ENCODE data around the gene SGK1.
"Not testable (repeated sequence)": the region's sequence is repeated elsewhere in the genome, so short reads cannot be mapped to it uniquely, and the experiment has no call there.

The SGK1 gene

DNA sequence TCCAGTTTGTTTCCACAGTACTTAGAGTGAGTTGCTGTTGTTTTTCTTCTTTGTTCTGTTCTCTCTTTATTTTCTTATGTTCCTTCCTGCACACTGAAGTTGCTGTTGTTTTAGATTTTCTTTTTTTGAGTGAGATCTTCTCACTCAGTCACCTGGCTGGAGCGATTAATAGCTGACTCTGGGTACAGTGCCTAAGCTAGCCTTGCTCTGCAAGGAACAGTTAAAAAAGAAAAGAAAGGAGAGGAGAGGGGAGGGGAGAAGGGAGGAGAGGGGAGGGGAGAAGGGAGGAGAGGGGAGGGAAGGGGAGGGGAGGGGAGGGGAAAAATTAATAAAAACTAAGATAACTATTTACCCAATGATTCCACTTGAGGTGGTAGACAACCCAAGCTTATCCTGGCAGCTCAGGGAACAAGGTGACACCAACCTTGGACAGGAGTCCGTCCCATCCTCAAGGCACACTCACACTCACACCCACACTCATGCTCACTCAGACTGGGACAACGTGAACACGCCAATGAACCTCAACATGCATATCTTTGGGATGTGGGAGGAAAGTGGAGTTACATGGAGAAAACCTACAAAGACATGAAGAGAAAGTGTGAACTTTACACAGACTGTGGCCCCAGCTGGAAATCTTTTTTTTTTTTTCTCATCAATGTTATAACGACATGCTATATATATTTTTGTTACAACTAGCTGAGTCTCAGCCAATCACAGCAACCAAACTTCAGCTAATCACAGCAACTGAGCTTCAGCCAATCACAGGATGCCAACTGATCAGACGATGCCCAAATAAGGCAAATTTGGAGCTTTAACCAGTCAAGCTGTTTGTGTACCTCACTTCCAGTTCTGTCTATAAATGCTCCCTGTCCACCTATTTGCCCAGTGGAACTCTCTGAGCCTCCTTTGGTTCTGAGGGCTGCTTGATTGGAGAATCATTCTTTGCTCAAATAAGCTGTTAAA, 124.1 kb downstream of the SGK1 start:
- H3K4me3 ChIP-seq (ENCODE audit: low read length) = no peak overlapping the region
- H3K4me1 ChIP-seq (ENCODE audit: insufficient read depth, low read length) = no peaks in the 10 kb centered on the region
- H2AFZ ChIP-seq (ENCODE audit: low read depth, low read length) = no peak overlapping the region
- H3K9me3 ChIP-seq (ENCODE audit: low read length) = no peaks in the 10 kb centered on the region
- H3K27me3 ChIP-seq (ENCODE audit: insufficient read depth, low read length) = no peaks in the 10 kb centered on the region
- no peaks in the 10 kb centered on the region for H3K36me3 ChIP-seq (ENCODE audit: insufficient read depth, low read length)

DNA sequence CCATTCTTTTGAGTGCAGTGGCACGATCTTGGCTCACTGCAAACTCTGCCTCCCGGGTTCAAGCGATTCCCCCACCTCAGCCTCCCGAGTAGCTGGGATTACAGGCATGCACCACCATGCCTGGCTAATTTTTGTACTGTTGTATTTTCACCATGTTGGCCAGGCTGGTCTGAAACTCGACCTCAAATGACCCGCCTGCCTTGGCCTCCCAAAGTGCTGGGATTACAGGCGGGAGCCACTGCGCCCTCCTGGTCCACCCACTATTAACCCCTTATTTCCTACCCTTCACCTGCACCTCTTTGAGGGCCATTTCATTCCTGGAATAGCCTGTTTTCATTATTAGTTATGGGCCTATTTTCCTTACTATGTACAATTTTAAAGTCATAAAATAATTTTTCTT, 125.3 kb downstream of the SGK1 start:
- not testable (repeated sequence) for H3K4me1 ChIP-seq (ENCODE audit: insufficient read depth, low read length); H3K27me3 ChIP-seq (ENCODE audit: insufficient read depth, low read length); H3K9me3 ChIP-seq (ENCODE audit: low read length); H2AFZ ChIP-seq (ENCODE audit: low read depth, low read length); H3K36me3 ChIP-seq (ENCODE audit: insufficient read depth, low read length); H3K4me3 ChIP-seq (ENCODE audit: low read length)

GRCh38 chr6:134190883-134191282, 127.0 kb downstream of the SGK1 start:
- no peak overlapping the region for H3K4me3 ChIP-seq (ENCODE audit: low read length)
- H3K4me1 ChIP-seq (ENCODE audit: insufficient read depth, low read length) = no peaks in the 10 kb centered on the region
- H2AFZ ChIP-seq (ENCODE audit: low read depth, low read length) = no peak overlapping the region
- H3K9me3 ChIP-seq (ENCODE audit: low read length) = no peaks in the 10 kb centered on the region
- H3K27me3 ChIP-seq (ENCODE audit: insufficient read depth, low read length) = no peaks in the 10 kb centered on the region
- no peaks in the 10 kb centered on the region for H3K36me3 ChIP-seq (ENCODE audit: insufficient read depth, low read length)

DNA sequence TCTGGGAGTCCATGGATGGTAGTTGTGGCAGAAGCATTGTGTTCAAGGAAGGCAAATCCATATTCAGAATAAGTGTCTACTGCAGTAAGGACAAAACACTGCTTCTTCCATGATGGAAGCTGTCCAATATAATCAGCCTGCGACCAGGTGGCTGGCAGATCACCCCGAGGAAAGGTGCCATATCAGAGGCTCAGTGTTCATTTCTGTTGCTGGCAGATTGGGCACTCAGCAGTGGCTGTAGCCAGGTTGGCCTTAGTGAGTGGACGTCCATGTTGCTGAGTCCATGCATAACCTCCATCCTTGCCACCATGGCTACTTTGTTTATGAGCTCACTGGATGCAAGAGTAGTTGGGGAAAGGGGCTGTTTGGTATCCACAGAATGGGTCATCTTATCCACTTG, 130.2 kb downstream of the SGK1 start:
- Histone ChIP-seq H3K4me3 (ENCODE audit: low read length) (no peak overlapping the region), H3K9me3 (ENCODE audit: low read length) (no peaks in the 10 kb centered on the region), H3K27me3 (ENCODE audit: insufficient read depth, low read length) (no peaks in the 10 kb centered on the region), H3K4me1 (ENCODE audit: insufficient read depth, low read length) (no peaks in the 10 kb centered on the region), H3K36me3 (ENCODE audit: insufficient read depth, low read length) (no peaks in the 10 kb centered on the region), H2AFZ (ENCODE audit: low read depth, low read length) (no peak overlapping the region)

- Histone ChIP-seq H3K4me1 (ENCODE audit: insufficient read depth, low read length) (no peaks in the 10 kb centered on the region), H3K9me3 (ENCODE audit: low read length) (no peaks in the 10 kb centered on the region), H3K4me3 (ENCODE audit: low read length) (no peak overlapping the region), H2AFZ (ENCODE audit: low read depth, low read length) (no peak overlapping the region), H3K36me3 (ENCODE audit: insufficient read depth, low read length) (no peaks in the 10 kb centered on the region), H3K27me3 (ENCODE audit: insufficient read depth, low read length) (no peaks in the 10 kb centered on the region)
Measured at GRCh38 chr6:134187154-134187553, 130.8 kb downstream of the SGK1 start.

GRCh38 chr6:134186355-134186754, 131.6 kb downstream of the SGK1 start:
- H3K4me3 ChIP-seq (ENCODE audit: low read length) = no peak overlapping the region
- no peaks in the 10 kb centered on the region for H3K4me1 ChIP-seq (ENCODE audit: insufficient read depth, low read length)
- no peaks in the 10 kb centered on the region for H3K9me3 ChIP-seq (ENCODE audit: low read length)
- H3K36me3 ChIP-seq (ENCODE audit: insufficient read depth, low read length) = no peaks in the 10 kb centered on the region
- H3K27me3 ChIP-seq (ENCODE audit: insufficient read depth, low read length) = no peaks in the 10 kb centered on the region
- H2AFZ ChIP-seq (ENCODE audit: low read depth, low read length) = no peak overlapping the region

DNA sequence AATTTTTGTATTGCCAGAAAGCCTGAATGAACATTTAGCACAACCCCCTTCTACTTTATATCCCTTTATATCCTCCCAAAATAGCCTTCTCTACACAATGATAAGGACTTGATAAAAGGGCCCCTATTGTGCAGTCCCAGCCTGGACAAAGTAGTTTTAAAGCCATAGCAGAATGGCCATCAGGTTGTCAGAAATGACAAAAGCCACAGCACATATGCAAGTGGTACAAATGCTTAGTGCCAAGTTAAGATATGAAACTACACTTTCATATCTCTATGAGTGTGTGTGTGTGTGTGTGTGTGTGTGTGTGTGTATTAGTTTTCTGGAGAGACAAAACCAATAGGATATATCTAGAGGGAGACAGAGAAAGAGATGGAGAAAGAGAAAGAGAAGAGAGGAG, 132.6 kb downstream of the SGK1 start:
- Histone ChIP-seq H2AFZ (ENCODE audit: low read depth, low read length) (no peak overlapping the region), H3K4me1 (ENCODE audit: insufficient read depth, low read length) (no peaks in the 10 kb centered on the region), H3K36me3 (ENCODE audit: insufficient read depth, low read length) (no peaks in the 10 kb centered on the region), H3K9me3 (ENCODE audit: low read length) (no peaks in the 10 kb centered on the region), H3K4me3 (ENCODE audit: low read length) (no peak overlapping the region), H3K27me3 (ENCODE audit: insufficient read depth, low read length) (no peaks in the 10 kb centered on the region)

- Histone ChIP-seq H3K4me1 (ENCODE audit: insufficient read depth, low read length) (no peaks in the 10 kb centered on the region), H3K4me3 (ENCODE audit: low read length) (no peak overlapping the region), H3K9me3 (ENCODE audit: low read length) (no peaks in the 10 kb centered on the region), H3K27me3 (ENCODE audit: insufficient read depth, low read length) (no peaks in the 10 kb centered on the region), H2AFZ (ENCODE audit: low read depth, low read length) (no peak overlapping the region), H3K36me3 (ENCODE audit: insufficient read depth, low read length) (no peaks in the 10 kb centered on the region)
Measured at GRCh38 chr6:134183844-134184243, 134.1 kb downstream of the SGK1 start.

DNA sequence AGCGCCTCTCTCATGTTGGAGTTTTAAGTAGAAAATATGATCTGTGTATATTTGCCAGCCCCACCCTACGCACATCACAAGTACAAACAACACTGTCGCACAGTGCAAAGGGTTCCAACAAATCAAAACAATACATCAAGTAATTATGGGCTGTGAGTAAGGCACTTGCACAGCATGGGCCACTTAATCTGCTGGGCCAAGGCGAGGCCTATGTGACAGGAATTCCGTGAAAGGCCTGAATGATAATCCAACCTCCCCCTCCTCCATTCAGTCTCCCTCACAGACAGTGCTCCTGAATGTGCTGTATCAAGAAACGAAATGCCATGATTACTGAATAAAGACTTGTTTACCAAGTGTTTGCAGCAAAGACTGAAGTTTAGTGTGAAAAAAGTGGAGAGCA, 135.4 kb downstream of the SGK1 start:
- no peaks in the 10 kb centered on the region for H3K9me3 ChIP-seq (ENCODE audit: low read length)
- no peaks in the 10 kb centered on the region for H3K4me1 ChIP-seq (ENCODE audit: insufficient read depth, low read length)
- no peak overlapping the region for H2AFZ ChIP-seq (ENCODE audit: low read depth, low read length)
- H3K27me3 ChIP-seq (ENCODE audit: insufficient read depth, low read length) = peaks cover 4% of the 10 kb centered on the region
- no peaks in the 10 kb centered on the region for H3K36me3 ChIP-seq (ENCODE audit: insufficient read depth, low read length)
- H3K4me3 ChIP-seq (ENCODE audit: low read length) = no peak overlapping the region

- H3K4me1 ChIP-seq (ENCODE audit: insufficient read depth, low read length); H3K27me3 ChIP-seq (ENCODE audit: insufficient read depth, low read length); H3K4me3 ChIP-seq (ENCODE audit: low read length); H3K36me3 ChIP-seq (ENCODE audit: insufficient read depth, low read length); H3K9me3 ChIP-seq (ENCODE audit: low read length); H2AFZ ChIP-seq (ENCODE audit: low read depth, low read length): not testable (repeated sequence)
Measured at GRCh38 chr6:134181726-134182125, 136.2 kb downstream of the SGK1 start.

- H2AFZ ChIP-seq (ENCODE audit: low read depth, low read length); H3K4me1 ChIP-seq (ENCODE audit: insufficient read depth, low read length); H3K9me3 ChIP-seq (ENCODE audit: low read length); H3K36me3 ChIP-seq (ENCODE audit: insufficient read depth, low read length); H3K4me3 ChIP-seq (ENCODE audit: low read length): not testable (repeated sequence)
- peaks cover 14% of the 10 kb centered on the region for H3K27me3 ChIP-seq (ENCODE audit: insufficient read depth, low read length)
Measured at GRCh38 chr6:134181251-134181650, 136.7 kb downstream of the SGK1 start.

DNA sequence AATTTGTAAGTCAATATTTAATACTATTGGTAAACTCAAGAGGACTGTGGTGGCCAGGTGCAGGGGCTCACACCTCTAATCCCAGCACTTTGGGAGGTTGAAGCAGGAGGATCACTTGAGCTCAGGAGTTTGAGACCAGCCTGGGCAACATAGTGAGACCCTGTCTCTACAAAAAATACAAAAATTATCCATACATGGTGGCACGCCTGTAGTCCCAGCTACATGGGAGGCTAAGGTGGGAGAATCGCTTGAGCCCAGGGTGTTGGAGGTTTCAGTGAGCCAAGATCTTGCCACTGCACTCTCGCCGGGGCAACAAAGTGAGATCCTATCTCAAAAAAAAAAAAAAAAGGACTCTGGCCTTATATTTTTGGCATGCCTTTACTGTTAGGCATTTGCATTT, 137.4 kb downstream of the SGK1 start:
- not testable (repeated sequence) for H3K4me3 ChIP-seq (ENCODE audit: low read length); H3K36me3 ChIP-seq (ENCODE audit: insufficient read depth, low read length); H3K9me3 ChIP-seq (ENCODE audit: low read length); H3K4me1 ChIP-seq (ENCODE audit: insufficient read depth, low read length); H2AFZ ChIP-seq (ENCODE audit: low read depth, low read length)
- H3K27me3 ChIP-seq (ENCODE audit: insufficient read depth, low read length) = peaks cover 15% of the 10 kb centered on the region

DNA sequence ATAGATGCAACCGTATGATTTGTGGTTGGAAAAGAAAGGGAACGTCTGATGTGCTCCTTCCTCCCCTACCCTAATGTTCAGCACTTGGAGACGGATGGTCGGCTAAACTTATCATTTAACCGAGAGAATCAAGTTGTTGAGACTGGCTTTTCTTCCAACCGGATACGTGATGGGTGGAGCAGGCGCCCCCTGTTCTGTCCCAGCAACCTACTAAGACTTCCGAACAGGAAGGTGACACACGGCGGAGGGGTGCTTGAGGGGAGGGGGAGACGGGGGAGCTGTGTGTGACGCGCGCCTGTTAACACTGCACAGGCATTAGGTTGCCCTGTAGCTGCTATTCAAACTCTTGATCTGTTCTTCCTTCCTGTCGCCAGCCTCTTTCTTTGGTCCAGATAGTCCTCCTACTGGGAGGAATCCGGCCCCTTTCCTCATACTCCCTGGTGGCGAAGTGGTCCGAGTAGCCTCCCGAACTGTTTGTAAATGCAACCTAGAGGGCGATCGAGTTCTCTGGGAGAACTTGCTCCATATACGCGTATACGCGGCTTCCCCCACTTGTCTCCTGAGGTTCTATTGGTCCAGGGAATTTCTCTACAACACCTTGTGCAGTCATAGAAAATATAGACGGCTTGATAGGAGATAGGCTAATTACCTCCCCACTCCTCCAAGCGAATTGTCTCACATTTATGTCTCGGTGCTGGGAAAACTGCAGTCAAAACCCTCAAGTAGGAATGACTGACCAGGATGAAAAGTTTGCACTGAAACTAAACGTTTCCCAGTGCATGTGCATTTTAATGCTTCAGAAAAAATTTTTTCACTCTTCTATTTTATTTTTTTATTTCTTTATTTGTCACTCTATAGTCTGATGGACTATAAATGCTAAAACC, 139.5 kb downstream of the SGK1 start:
- Histone ChIP-seq H3K27me3 (ENCODE audit: insufficient read depth, low read length) (peaks cover 15% of the 10 kb centered on the region), H3K9me3 (ENCODE audit: low read length) (no peaks in the 10 kb centered on the region), H3K4me1 (ENCODE audit: insufficient read depth, low read length) (peaks cover 11% of the 10 kb centered on the region), H2AFZ (ENCODE audit: low read depth, low read length) (no peak overlapping the region), H3K4me3 (ENCODE audit: low read length) (no peak overlapping the region), H3K36me3 (ENCODE audit: insufficient read depth, low read length) (no peaks in the 10 kb centered on the region)
